Astrocyte (in vitro differentiated cells and primary cell): Measurements from ENCODE around the gene RIPOR3.

Experiments
- CTCF ChIP-seq: IDR thresholded peaks from 2 replicates; pipeline ENCODE4 v1.5.1; 2011; ENCODE audit warnings: low read depth, mild to moderate bottlenecking, inconsistent platforms, low read length, moderate library complexity; ENCODE audit not compliant: insufficient read depth
- EZH2 ChIP-seq: IDR thresholded peaks from 2 replicates; pipeline ENCODE4 v1.6.1; 2012; ENCODE audit warnings: mild to moderate bottlenecking, low read length, inconsistent platforms; ENCODE audit not compliant: insufficient read depth

- TF ChIP-seq CTCF (no peak), EZH2 (no peak)
These were observed 105.7 kb downstream of the RIPOR3 start for GRCh38 chr20:50585678-50586077.
